Sigmoid colon (tissue), 7 donors: ENCODE data around the gene CYCS. TPM values are rescaled to one million over a fixed set of nuclear protein-coding genes. Genes with fewer than 3 reads are reported as not detected.

Experiments
- DNase-seq: peaks from one replicate; pipeline ENCODE4 v3.0.0-alpha.2; 2019
- H3K27ac ChIP-seq, 4 donors: fragments of 200-600 bp; sonication (generic); one replicate each; pipeline ENCODE4 v1.5.1; 2016 to 2019; ENCODE audit warnings: mild to moderate bottlenecking in 1 of 4
- H3K27me3 ChIP-seq, 3 donors: fragments of 200-600 bp; sonication (generic); one replicate each; pipeline ENCODE4 v1.5.1; 2019; ENCODE audit warnings: mild to moderate bottlenecking in 1 of 3
- H3K36me3 ChIP-seq, 4 donors: fragments of 200-600 bp; sonication (generic); one replicate each; pipeline ENCODE4 v1.5.1; 2016 to 2019
- H3K4me1 ChIP-seq, 4 donors: fragments of 200-600 bp; sonication (generic); one replicate each; pipeline ENCODE4 v1.5.1; 2017 to 2019
- H3K4me3 ChIP-seq, 4 donors: fragments of 200-600 bp; sonication (generic); one replicate each; pipeline ENCODE4 v1.5.1; 2017 to 2019; ENCODE audit warnings: mild to moderate bottlenecking in 2 of 4, moderate library complexity in 1 of 4
- H3K9me3 ChIP-seq, 4 donors: fragments of 200-600 bp in 3 of 4; sonication (generic) in 3 of 4; one replicate each; pipeline versions ENCODE4 v1.5.1 to v1.6.1; 2013 to 2019
- CTCF ChIP-seq, 4 experiments: fragments of 450-650 bp in 3 of 4; fragments of 200-600 bp in 1 of 4; IDR thresholded peaks; one replicate each; pipeline ENCODE4 v1.5.1; 2016 to 2019; ENCODE audit warnings: antibody characterized with exemption in 4 of 4, mild to moderate bottlenecking in 3 of 4, moderate library complexity in 2 of 4
- EP300 ChIP-seq, 4 donors: sonication (generic); formaldehyde crosslinking; IDR thresholded peaks; one replicate each; pipeline ENCODE4 v1.6.1; 2017; ENCODE audit warnings: antibody characterized with exemption in 4 of 4
- POLR2A ChIP-seq, 2 donors: fragments of 450-650 bp; IDR thresholded peaks; one replicate each; pipeline ENCODE4 v1.6.1; 2016; ENCODE audit warnings: antibody characterized with exemption in 2 of 2, mild to moderate bottlenecking in 2 of 2, moderate library complexity in 2 of 2
- POLR2AphosphoS5 ChIP-seq, 4 donors: sonication (generic); formaldehyde crosslinking; IDR thresholded peaks; one replicate each; pipeline ENCODE4 v1.6.1; 2017; ENCODE audit warnings: antibody characterized with exemption in 4 of 4
- WGBS, 2 donors: extraction: QIAGEN DNeasy Blood & Tissue Kit; methylation state at CpG; one replicate each; pipeline ENCODE4 v1.1.7; 2013; 5-methylcytosine and 5-hydroxymethylcytosine counted together
- intact Hi-C: fragments of 100-400 bp; cut with DNase I; formaldehyde crosslinking; loops from one replicate; pipeline ENCODE4 v1.15.1; 2023
- polyA plus RNA-seq, 3 donors: library from polyadenylated mRNA; stranded (reverse); fragments of 200-250 nt; gene quantifications; one replicate each; pipeline ENCODE4 v1.2.3, GENCODE V29; 2013
- total RNA-seq, 4 donors: library from RNA; depleted of rRNA; stranded (reverse); fragments of >200 nt; gene quantifications; one replicate each; pipeline ENCODE4 v1.1.0, GENCODE V29; 2016
- donor health status: healthy with polysubstance abuse.
- donor health status: Bipolar disorder and iron deficiency.
- donor health status: healthy.

The CYCS gene
- total and polyA plus RNA-seq, 7 donors = 33.2 to 461 (median 69.2) TPM

GRCh38 chr7:25122373-25122772 is 2.7 kb downstream of the CYCS start:
- H3K4me3 ChIP-seq = no peak overlapping the region
- no peaks in the 10 kb centered on the region for H3K27me3 ChIP-seq
- no peak for DNase-seq
- intact Hi-C loops = loop anchor here (10.0 kb wide), 1 partner anchor 732 kb away; no protein-coding TSS in a partner anchor
- H3K4me1 ChIP-seq = peaks cover 0 to 21% (median 15%) of the 10 kb centered on the region in 4 donors
- TF ChIP-seq CTCF (IDR thresholded peaks at IDR 0.05) (no peak), EP300 (IDR thresholded peaks at IDR 0.05) (no peak)
- no peaks in the 10 kb centered on the region for H3K9me3 ChIP-seq
- no peak overlapping the region for H3K27ac ChIP-seq
- H3K36me3 ChIP-seq = peaks cover 7 to 44% (median 10%) of the 10 kb centered on the region in 4 donors

GRCh38 chr7:25121599-25121998 is 3.5 kb downstream of the CYCS start:
- Histone ChIP-seq H3K9me3 (no peaks in the 10 kb centered on the region), H3K36me3 (peaks cover 7 to 44% (median 10%) of the 10 kb centered on the region in 4 donors), H3K4me1 (peaks cover 0 to 21% (median 15%) of the 10 kb centered on the region in 4 donors), H3K4me3 (no peak overlapping the region), H3K27ac (no peak overlapping the region), H3K27me3 (no peaks in the 10 kb centered on the region)
- WGBS, 2 donors = 93 to 98% methylated on average over 9 of the region's 9 CpGs
- intact Hi-C loops = loop anchor here (10.0 kb wide), 1 partner anchor 733 kb away; no protein-coding TSS in a partner anchor
- DNase-seq = no peak
- TF ChIP-seq CTCF (IDR thresholded peaks at IDR 0.05) (no peak), POLR2A (IDR thresholded peaks at IDR 0.05) (no peak), POLR2AphosphoS5 (IDR thresholded peaks at IDR 0.05) (no peak)

DNA sequence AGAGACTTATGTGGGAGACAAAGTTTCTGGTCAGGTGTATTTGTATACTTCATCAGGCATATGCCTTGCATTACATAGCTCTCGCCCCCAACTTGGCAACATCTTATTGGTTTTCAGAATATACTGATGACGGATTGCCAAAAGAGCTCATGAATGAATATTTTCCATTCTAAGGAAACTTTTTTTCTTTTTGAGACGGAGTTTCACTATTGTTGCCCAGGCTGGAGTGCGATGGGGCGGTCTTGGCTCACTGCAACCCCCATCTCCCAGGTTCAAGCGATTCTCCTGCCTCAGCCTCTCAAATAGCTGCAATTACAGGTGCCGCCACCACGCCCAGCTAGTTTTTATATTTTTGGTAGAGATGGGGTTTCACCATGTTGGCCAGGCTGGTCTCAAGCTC is 6.0 kb downstream of the CYCS start:
- Histone ChIP-seq H3K4me1 (peaks cover 0 to 19% (median 12%) of the 10 kb centered on the region in 4 donors), H3K27ac (no peak overlapping the region), H3K4me3 (no peak overlapping the region), H3K36me3 (peaks cover 7 to 44% (median 10%) of the 10 kb centered on the region in 4 donors), H3K9me3 (no peaks in the 10 kb centered on the region), H3K27me3 (no peaks in the 10 kb centered on the region)
- DNase-seq = no peak
- intact Hi-C loops = no loop called here
- no peak for TF ChIP-seq POLR2A (IDR thresholded peaks at IDR 0.05)
- TF ChIP-seq CTCF (IDR thresholded peaks at IDR 0.05) = no peak
- no peak for TF ChIP-seq POLR2AphosphoS5 (IDR thresholded peaks at IDR 0.05)
- no peak for TF ChIP-seq EP300 (IDR thresholded peaks at IDR 0.05)
- 93 to 95% methylated on average over 8 of the region's 8 CpGs for WGBS, 2 donors

DNA sequence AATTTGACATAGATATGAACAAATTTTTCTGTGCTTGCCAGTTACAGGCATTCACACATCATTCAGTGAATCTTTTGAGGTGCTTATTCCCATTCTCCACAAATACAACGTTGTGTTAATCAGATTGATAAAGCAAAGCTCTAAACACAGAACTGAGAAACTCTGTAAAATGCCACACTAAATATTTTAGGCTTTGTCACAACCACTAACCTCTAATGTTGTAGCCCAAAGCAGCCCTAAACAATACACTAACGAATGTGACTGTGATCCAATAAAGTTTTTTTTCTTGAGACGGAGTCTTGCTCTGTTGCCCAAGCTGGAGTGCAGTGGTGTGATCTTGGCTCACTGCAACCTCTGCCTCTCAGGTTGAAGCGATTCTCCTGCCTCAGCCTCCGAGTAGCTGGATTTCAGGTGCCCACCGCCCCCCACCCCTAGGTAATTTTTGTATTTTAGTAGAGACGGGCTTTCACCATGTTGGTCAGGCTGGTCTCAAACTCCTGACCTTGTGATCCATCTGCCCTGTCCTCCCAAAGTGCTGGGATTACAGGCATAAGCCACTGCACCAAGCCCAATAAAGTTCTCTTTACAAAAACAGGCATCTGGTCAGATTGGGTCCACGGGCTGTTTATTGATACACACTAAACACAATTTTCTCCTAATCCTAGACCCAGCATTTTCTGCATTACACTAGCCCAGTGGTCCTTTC is 6.9 kb downstream of the CYCS start:
- H3K4me1 ChIP-seq = peaks cover 0 to 10% (median 4%) of the 10 kb centered on the region in 4 donors
- DNase-seq = no peak
- WGBS, 2 donors = 67 to 78% methylated on average over 8 of the region's 8 CpGs
- TF ChIP-seq POLR2A (IDR thresholded peaks at IDR 0.05) = no peak
- no peak for TF ChIP-seq EP300 (IDR thresholded peaks at IDR 0.05)
- TF ChIP-seq CTCF (IDR thresholded peaks at IDR 0.05) = no peak
- no peak for TF ChIP-seq POLR2AphosphoS5 (IDR thresholded peaks at IDR 0.05)
- peaks cover 7 to 41% (median 10%) of the 10 kb centered on the region in 4 donors for H3K36me3 ChIP-seq
- no peak overlapping the region for H3K27ac ChIP-seq
- no peaks in the 10 kb centered on the region for H3K9me3 ChIP-seq
- no peak overlapping the region for H3K4me3 ChIP-seq
- intact Hi-C loops = no loop called here
- no peaks in the 10 kb centered on the region for H3K27me3 ChIP-seq
